ENCODE data around the gene CDK2.
"Not testable (repeated sequence)": the region's sequence is repeated elsewhere in the genome, so short reads cannot be mapped to it uniquely, and the experiment has no call there.

CDK2 gene

GRCh38 chr12:55981882-55982281 is 15.3 kb downstream of the CDK2 start:
- DNase-seq (ENCODE audit: low read depth in 2 of 2): not testable (repeated sequence)

- no peak for DNase-seq (ENCODE audit: low read depth in 2 of 2)
These were observed 15.8 kb downstream of the CDK2 start for GRCh38 chr12:55982319-55982936.

GRCh38 chr12:55983232-55983842 is 16.7 kb downstream of the CDK2 start:
- no peak for DNase-seq (ENCODE audit: low read depth in 2 of 2)

GRCh38 chr12:55984861-55985260 is 18.2 kb downstream of the CDK2 start:
- no peak for DNase-seq (ENCODE audit: low read depth in 2 of 2)

- DNase-seq (ENCODE audit: low read depth in 2 of 2): no peak
These were observed 18.7 kb downstream of the CDK2 start for GRCh38 chr12:55985341-55985740.

- DNase-seq (ENCODE audit: low read depth in 2 of 2): not testable (repeated sequence)
These were observed 19.3 kb downstream of the CDK2 start for GRCh38 chr12:55985976-55986375.

- DNase-seq (ENCODE audit: low read depth in 2 of 2): no peak
These were observed 24.5 kb downstream of the CDK2 start for GRCh38 chr12:55991110-55991509.

- DNase-seq (ENCODE audit: low read depth in 2 of 2): no peak
These were observed 26.7 kb downstream of the CDK2 start for GRCh38 chr12:55993230-55993853.

- DNase-seq (ENCODE audit: low read depth in 2 of 2): no peak
These were observed 28.7 kb downstream of the CDK2 start for GRCh38 chr12:55995366-55995765.

GRCh38 chr12:55996201-55996714 is 29.6 kb downstream of the CDK2 start:
- DNase-seq (ENCODE audit: low read depth in 2 of 2): peak in 1 of 2 experiments; percentile 19

- peak; percentile 64 to 67 for DNase-seq (ENCODE audit: low read depth in 2 of 2)
These were observed 30.3 kb downstream of the CDK2 start, which contains the start of gene SUOX for GRCh38 chr12:55996715-55997534. Gene SUOX (plus strand): TSS chr12:55997276. CDS start chr12:56002222, 4,946 bp downstream.

- DNase-seq (ENCODE audit: low read depth in 2 of 2): no peak
These were observed 30.9 kb downstream of the CDK2 start for GRCh38 chr12:55997535-55997859.

- DNase-seq (ENCODE audit: low read depth in 2 of 2): not testable (repeated sequence)
These were observed 32.9 kb downstream of the CDK2 start for GRCh38 chr12:55999522-55999921.

- not testable (repeated sequence) for DNase-seq (ENCODE audit: low read depth in 2 of 2)
These were observed 33.4 kb downstream of the CDK2 start for GRCh38 chr12:55999999-56000540.

- DNase-seq (ENCODE audit: low read depth in 2 of 2): no peak
These were observed 35.0 kb downstream of the CDK2 start for GRCh38 chr12:56001487-56002100.

- not testable (repeated sequence) for DNase-seq (ENCODE audit: low read depth in 2 of 2)
These were observed 36.7 kb downstream of the CDK2 start for GRCh38 chr12:56003376-56003775.

- no peak for DNase-seq (ENCODE audit: low read depth in 2 of 2)
These were observed 37.6 kb downstream of the CDK2 start for GRCh38 chr12:56004211-56004610.

- no peak for DNase-seq (ENCODE audit: low read depth in 2 of 2)
These were observed 41.2 kb downstream of the CDK2 start for GRCh38 chr12:56007564-56008559.

GRCh38 chr12:56010111-56010570 is 43.5 kb downstream of the CDK2 start:
- no peak for DNase-seq (ENCODE audit: low read depth in 2 of 2)

GRCh38 chr12:56011509-56012090 is 45.0 kb downstream of the CDK2 start:
- no peak for DNase-seq (ENCODE audit: low read depth in 2 of 2)

All from fibroblast of skin of left biceps (primary cell).